PC-3 (cell line): Measurements from ENCODE around the gene ME1. TPM values are rescaled to one million over a fixed set of nuclear protein-coding genes. Genes with fewer than 3 reads are reported as not detected.

Source experiments
- ATAC-seq: fragments of 200-7000 bp; cut with Tn5 transposase; 2 replicates; pipeline ENCODE4 v1.9.1; 2020; ENCODE audit warnings: mild to moderate bottlenecking, moderate library complexity
- BruUV-seq: library from RNA; stranded (reverse); fragments of 400-500 nt; replicated peaks from 2 replicates; lab custom pipeline; 2021; lab: Mats Ljungman, UMichigan
- CTCF ChIA-PET: fragments of 300-600 bp; sonication (Branson Sonifier 250); formaldehyde crosslinking; loops from one replicate; lab custom pipeline; 2022; ENCODE audit warnings: antibody characterized with exemption; lab: Charles Lee
- POLR2A ChIA-PET: fragments of 300-600 bp; sonication (Branson Sonifier 250); formaldehyde crosslinking; loops from one replicate; lab custom pipeline; 2022; ENCODE audit warnings: antibody characterized with exemption; ENCODE audit not compliant: unreplicated experiment; lab: Charles Lee
- DNase-seq: peaks from one replicate; pipeline ENCODE4 v3.0.0-alpha.2; 2015
- H2AFZ ChIP-seq: fragments of 300-600 bp; sonication (generic); 2 replicates; pipeline ENCODE4 v1.6.0; 2016; ENCODE audit warnings: antibody characterized with exemption, low read length
- H3F3A ChIP-seq: fragments of 300-600 bp; sonication (generic); one replicate; pipeline ENCODE4 v1.6.0; 2017; ENCODE audit warnings: antibody characterized with exemption, low read length, control low read depth, mild to moderate bottlenecking; ENCODE audit not compliant: unreplicated experiment
- H3K27ac ChIP-seq: fragments of 300-600 bp; sonication (generic); 2 replicates; pipeline ENCODE4 v1.5.1; 2016; ENCODE audit warnings: mild to moderate bottlenecking, low read length
- H3K27me3 ChIP-seq: fragments of 300-600 bp; sonication (generic); 2 replicates; pipeline ENCODE4 v1.6.1; 2016; ENCODE audit warnings: low read length, mixed read lengths
- H3K36me3 ChIP-seq: fragments of 300-600 bp; sonication (generic); 2 replicates; pipeline ENCODE4 v1.6.1; 2016; ENCODE audit warnings: low read depth, mixed run types, low read length, mixed read lengths
- H3K4me1 ChIP-seq: fragments of 300-600 bp; sonication (generic); 2 replicates; pipeline ENCODE4 v1.5.1; 2016; ENCODE audit warnings: low read length; ENCODE audit not compliant: insufficient read depth
- H3K4me2 ChIP-seq: fragments of 300-600 bp; sonication (generic); 2 replicates; pipeline ENCODE4 v1.6.0; 2016; ENCODE audit warnings: low read length
- H3K4me3 ChIP-seq: fragments of 300-600 bp; sonication (generic); 2 replicates; pipeline ENCODE4 v1.5.1; 2016; ENCODE audit warnings: mild to moderate bottlenecking, low read length, mixed read lengths
- H3K79me2 ChIP-seq: fragments of 300-600 bp; sonication (generic); 2 replicates; pipeline ENCODE4 v1.6.1; 2017; ENCODE audit warnings: low read length, mixed read lengths
- H3K9ac ChIP-seq: fragments of 300-600 bp; sonication (generic); 2 replicates; pipeline ENCODE4 v1.6.0; 2016; ENCODE audit warnings: mild to moderate bottlenecking, low read length
- H3K9me2 ChIP-seq: fragments of 300-600 bp; sonication (generic); replicated peaks from 2 replicates; pipeline ENCODE4 v1.6.1; 2016; ENCODE audit warnings: mixed run types, low read length, mixed read lengths
- H3K9me3 ChIP-seq: fragments of 300-600 bp; sonication (generic); 2 replicates; pipeline ENCODE4 v1.6.1; 2016; ENCODE audit warnings: low read length, mixed read lengths
- H4K20me1 ChIP-seq: fragments of 300-600 bp; sonication (generic); 2 replicates; pipeline ENCODE4 v1.6.1; 2016; ENCODE audit warnings: low read length, mixed read lengths
- EZH2 ChIP-seq: fragments of 300-600 bp; sonication (generic); IDR thresholded peaks from one replicate; pipeline ENCODE4 v1.6.1; 2017; ENCODE audit warnings: antibody characterized with exemption, mild to moderate bottlenecking, low read length; ENCODE audit not compliant: unreplicated experiment
- EZH2phosphoT487 ChIP-seq: fragments of 300-600 bp; sonication (generic); IDR thresholded peaks from 2 replicates; pipeline ENCODE4 v1.6.1; 2018; ENCODE audit warnings: mild to moderate bottlenecking, antibody characterized with exemption, low read length, borderline replicate concordance
- intact Hi-C: fragments of 100-400 bp; cut with micrococcal nuclease; formaldehyde crosslinking; loops from 2 replicates; pipeline ENCODE4 v1.9.0; 2023
- total RNA-seq: library from RNA; depleted of rRNA; stranded (reverse); fragments of >200 nt; gene quantifications from 2 replicates; pipeline ENCODE4 v1.2.3, GENCODE V29; 2014
- TF ChIP-seq, protein P1 (sequence below): fragments of 300-600 bp; sonication (generic); conservative IDR thresholded peaks from 2 replicates; pipeline ENCODE4 v1.5.1; 2017; ENCODE audit warnings: antibody characterized with exemption, low read depth, mild to moderate bottlenecking, low read length

Gene ME1
- total RNA-seq, 1 experiment from 2014 or later = 22.3 TPM

DNA sequence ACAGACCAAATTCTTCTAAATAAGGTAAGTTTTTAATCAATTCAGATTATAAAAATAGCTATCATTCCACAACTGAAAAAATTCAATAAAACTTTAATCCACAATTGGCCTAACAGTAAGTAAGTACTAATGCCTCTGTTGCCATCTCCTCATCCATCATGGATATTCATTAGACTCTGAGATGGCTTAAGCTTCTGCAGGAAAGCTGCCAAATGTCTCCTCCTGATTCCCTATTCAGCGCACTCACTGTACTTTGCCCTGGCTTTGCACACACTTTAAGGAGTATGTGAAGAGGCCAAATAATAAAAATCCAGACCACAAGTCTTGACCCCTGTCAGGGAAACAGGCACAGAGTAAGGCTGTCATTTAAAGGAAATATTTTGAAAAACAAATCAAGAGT is 261.3 kb downstream of the ME1 start:
- ChIA-PET CTCF (no interaction called here), POLR2A (no interaction called here)
- Histone ChIP-seq H3K4me2 (no peak overlapping the region), H2AFZ (no peak overlapping the region), H3K27ac (no peak overlapping the region), H3K9me2 (no peaks in the 10 kb centered on the region), H3K36me3 (peaks cover 45% of the 10 kb centered on the region), H3K4me3 (no peak overlapping the region), H3K9me3 (no peaks in the 10 kb centered on the region), H3F3A (no peaks in the 10 kb centered on the region), H3K9ac (no peak overlapping the region), H3K27me3 (no peaks in the 10 kb centered on the region), H3K79me2 (no peaks in the 10 kb centered on the region), H4K20me1 (no peaks in the 10 kb centered on the region), H3K4me1 (no peaks in the 10 kb centered on the region)
- TF ChIP-seq, protein P1, sequence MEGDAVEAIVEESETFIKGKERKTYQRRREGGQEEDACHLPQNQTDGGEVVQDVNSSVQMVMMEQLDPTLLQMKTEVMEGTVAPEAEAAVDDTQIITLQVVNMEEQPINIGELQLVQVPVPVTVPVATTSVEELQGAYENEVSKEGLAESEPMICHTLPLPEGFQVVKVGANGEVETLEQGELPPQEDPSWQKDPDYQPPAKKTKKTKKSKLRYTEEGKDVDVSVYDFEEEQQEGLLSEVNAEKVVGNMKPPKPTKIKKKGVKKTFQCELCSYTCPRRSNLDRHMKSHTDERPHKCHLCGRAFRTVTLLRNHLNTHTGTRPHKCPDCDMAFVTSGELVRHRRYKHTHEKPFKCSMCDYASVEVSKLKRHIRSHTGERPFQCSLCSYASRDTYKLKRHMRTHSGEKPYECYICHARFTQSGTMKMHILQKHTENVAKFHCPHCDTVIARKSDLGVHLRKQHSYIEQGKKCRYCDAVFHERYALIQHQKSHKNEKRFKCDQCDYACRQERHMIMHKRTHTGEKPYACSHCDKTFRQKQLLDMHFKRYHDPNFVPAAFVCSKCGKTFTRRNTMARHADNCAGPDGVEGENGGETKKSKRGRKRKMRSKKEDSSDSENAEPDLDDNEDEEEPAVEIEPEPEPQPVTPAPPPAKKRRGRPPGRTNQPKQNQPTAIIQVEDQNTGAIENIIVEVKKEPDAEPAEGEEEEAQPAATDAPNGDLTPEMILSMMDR = no peak
- no peak for TF ChIP-seq EZH2phosphoT487
- no peak for TF ChIP-seq EZH2
- BruUV-seq = no TSS peak
- intact Hi-C loops = no loop called here
- ATAC-seq (no peak), DNase-seq (no peak)

DNA sequence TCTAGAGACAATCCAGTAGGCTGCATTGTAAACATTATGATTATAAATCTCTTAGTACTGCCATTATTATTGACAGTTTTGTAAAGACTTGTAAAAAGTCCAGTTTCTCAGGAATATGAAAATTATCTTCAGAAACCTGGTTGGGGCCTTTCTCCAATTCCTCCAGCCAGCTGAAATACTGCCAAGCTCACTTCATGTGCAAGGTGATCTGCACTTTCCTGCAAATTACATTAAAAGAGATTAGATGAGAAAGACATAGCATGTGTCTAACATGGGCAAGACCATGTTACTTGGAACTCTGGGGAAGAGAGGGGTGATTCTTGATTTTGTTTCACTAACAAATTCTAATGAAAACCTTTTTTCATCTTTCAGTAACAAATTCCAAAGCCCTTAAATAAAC is 261.7 kb downstream of the ME1 start:
- Histone ChIP-seq H2AFZ (no peak overlapping the region), H4K20me1 (no peaks in the 10 kb centered on the region), H3K9me3 (no peaks in the 10 kb centered on the region), H3K4me3 (no peak overlapping the region), H3K4me1 (no peaks in the 10 kb centered on the region), H3F3A (no peaks in the 10 kb centered on the region), H3K27me3 (no peaks in the 10 kb centered on the region), H3K36me3 (peaks cover 45% of the 10 kb centered on the region), H3K9ac (no peak overlapping the region), H3K9me2 (no peaks in the 10 kb centered on the region), H3K79me2 (no peaks in the 10 kb centered on the region), H3K4me2 (no peak overlapping the region), H3K27ac (no peak overlapping the region)
- BruUV-seq = no TSS peak
- intact Hi-C loops = no loop called here
- CTCF ChIA-PET = no interaction called here
- ATAC-seq (no peak), DNase-seq (no peak)
- TF ChIP-seq EZH2 (no peak), EZH2phosphoT487 (no peak)
- TF ChIP-seq, protein P1 = no peak
- POLR2A ChIA-PET = no interaction called here

DNA sequence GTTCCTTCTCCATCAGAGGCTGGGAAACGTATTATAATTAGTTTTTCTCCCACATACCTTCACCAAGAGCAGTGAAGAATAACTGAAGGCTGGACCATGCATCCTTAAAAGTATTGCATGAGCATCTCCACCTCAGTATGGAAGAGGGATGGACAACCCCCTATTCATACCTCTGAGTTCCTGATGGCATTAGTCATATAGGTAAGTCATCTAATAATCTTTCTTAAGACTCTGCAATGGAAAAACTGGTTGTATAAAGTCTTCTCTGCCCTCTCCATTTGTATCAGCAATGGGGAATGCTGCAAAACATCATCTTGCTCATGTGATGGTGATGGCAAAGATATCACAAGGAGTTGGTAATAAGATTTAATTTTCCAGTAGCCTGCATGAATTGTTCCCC is 262.3 kb downstream of the ME1 start:
- Histone ChIP-seq H3K4me2 (no peak overlapping the region), H4K20me1 (no peaks in the 10 kb centered on the region), H3K27ac (no peak overlapping the region), H3F3A (no peaks in the 10 kb centered on the region), H3K79me2 (no peaks in the 10 kb centered on the region), H3K9ac (no peak overlapping the region), H3K36me3 (peaks cover 45% of the 10 kb centered on the region), H2AFZ (no peak overlapping the region), H3K27me3 (no peaks in the 10 kb centered on the region), H3K9me3 (no peaks in the 10 kb centered on the region), H3K4me3 (no peak overlapping the region), H3K9me2 (no peaks in the 10 kb centered on the region), H3K4me1 (no peaks in the 10 kb centered on the region)
- DNase-seq (peak; percentile 33), ATAC-seq (no peak)
- TF ChIP-seq EZH2 (no peak), EZH2phosphoT487 (no peak)
- TF ChIP-seq, protein P1 = no peak
- intact Hi-C loops = no loop called here
- CTCF ChIA-PET = no interaction called here
- POLR2A ChIA-PET = interaction anchor here (0.5 kb wide), 1 partner anchor 37 kb away, joined by 3 read pairs; no protein-coding TSS in a partner anchor
- no TSS peak for BruUV-seq
